GM23248 (cell line): ENCODE results near the gene GPC3.

ENCODE experiments used
- EZH2 ChIP-seq: fragments of 200-600 bp; sonication (generic); IDR thresholded peaks from 2 replicates; pipeline ENCODE4 v1.6.1; 2018; ENCODE audit warnings: antibody characterized with exemption, mild to moderate bottlenecking; ENCODE audit not compliant: insufficient read depth, poor library complexity, severe bottlenecking
- EZH2phosphoT487 ChIP-seq: fragments of 200-600 bp; sonication (generic); IDR thresholded peaks from 2 replicates; pipeline ENCODE4 v1.6.1; 2018; ENCODE audit warnings: antibody characterized with exemption, moderate library complexity, mild to moderate bottlenecking, low read depth; ENCODE audit not compliant: insufficient read depth

DNA sequence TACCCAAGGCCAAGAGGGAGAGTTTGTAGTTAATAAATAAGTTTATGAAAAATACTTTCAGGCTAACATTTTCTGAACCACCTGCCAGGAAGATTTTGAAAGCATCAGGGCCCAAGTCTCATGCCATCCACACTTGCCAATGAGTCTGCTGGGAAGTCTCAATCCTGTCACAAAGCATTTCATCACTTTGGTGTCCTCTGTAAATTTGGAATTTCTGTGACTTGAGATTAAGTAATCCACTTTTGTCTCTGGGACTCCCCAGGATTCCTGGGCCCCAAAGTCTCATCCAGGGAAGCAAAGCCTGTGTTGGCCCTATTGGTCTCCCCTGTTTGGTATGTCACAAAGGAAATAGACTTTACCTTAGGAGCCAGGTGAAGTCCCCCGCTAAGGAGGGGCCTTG lies 470.9 kb downstream of the GPC3 start:
- TF ChIP-seq EZH2phosphoT487 (no peak), EZH2 (no peak)
